ENCODE results near the gene SLC29A4. TPM values are rescaled to one million over a fixed set of nuclear protein-coding genes. Genes with fewer than 3 reads are reported as not detected.

Gene SLC29A4, protein sequence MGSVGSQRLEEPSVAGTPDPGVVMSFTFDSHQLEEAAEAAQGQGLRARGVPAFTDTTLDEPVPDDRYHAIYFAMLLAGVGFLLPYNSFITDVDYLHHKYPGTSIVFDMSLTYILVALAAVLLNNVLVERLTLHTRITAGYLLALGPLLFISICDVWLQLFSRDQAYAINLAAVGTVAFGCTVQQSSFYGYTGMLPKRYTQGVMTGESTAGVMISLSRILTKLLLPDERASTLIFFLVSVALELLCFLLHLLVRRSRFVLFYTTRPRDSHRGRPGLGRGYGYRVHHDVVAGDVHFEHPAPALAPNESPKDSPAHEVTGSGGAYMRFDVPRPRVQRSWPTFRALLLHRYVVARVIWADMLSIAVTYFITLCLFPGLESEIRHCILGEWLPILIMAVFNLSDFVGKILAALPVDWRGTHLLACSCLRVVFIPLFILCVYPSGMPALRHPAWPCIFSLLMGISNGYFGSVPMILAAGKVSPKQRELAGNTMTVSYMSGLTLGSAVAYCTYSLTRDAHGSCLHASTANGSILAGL
- total RNA-seq: 0.99 and 1.3 TPM in 2 replicates

DNA sequence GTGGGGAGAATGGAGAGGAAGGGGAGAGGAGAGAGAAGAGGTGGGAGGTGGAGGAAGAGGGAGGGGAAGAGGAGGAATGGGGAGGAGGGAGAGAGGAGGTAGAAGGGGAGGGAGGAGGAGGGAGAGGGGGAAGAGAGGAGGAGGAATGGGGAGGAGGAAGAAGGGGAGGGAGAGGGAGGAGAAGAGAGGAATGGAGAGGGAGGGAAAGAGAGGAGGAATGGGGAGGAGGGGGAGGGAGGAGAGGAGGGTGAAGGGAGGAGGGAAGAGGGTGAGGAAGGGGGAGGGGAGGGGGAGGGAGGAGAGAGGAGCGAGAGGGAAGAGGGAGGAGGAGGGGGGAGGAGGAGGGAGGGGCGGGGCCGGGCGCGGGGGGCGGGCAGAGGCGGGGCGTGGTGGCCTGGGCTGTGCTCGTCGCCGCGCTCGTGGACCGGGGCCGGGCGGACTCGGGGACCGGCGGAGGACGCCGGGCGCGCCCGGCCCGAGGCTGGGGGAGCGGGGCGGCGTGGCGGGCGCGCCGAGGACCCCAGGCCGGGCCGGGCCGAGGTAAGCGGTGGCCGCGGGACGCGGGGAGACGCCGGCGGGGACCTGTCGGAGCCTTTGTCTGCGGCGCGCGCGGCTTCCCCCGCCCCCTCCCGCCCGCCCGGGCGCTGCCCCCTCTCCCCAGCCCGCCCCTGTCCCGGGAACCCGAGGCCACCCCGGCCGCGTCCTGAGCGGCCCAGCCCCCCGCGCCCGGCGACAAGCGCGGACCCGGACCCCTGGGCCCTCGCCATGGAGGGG lies at the start of gene SLC29A4:
TSS of gene SLC29A4 (plus strand) at position 401 of the 774 bp plus-strand sequence. CDS start 4,874 bp downstream, outside the sequence.

Other genes starting within 250 kb of the SLC29A4 start
- 6.6 and 7.2 TPM in 2 replicates for gene RBAK, start 237.1 kb upstream of the SLC29A4 start, total RNA-seq
- gene WIPI2, start 92.7 kb upstream of the SLC29A4 start, total RNA-seq: 43.2 and 49.3 TPM in 2 replicates
- 66.9 and 88.8 TPM in 2 replicates for gene TNRC18, start 140.9 kb downstream of the SLC29A4 start, total RNA-seq
- gene FBXL18, start 230.9 kb downstream of the SLC29A4 start, total RNA-seq: 19.7 and 24.5 TPM in 2 replicates
- 4,282 and 4,618 TPM in 2 replicates for gene ACTB, start 247.7 kb downstream of the SLC29A4 start, total RNA-seq

Measured in airway epithelial cell (primary cell).